ENCODE measurements around the gene NUDT22. TPM values are rescaled to one million over a fixed set of nuclear protein-coding genes. Genes with fewer than 3 reads are reported as not detected.

Gene NUDT22
- total and polyA plus RNA-seq, 2 experiments from 2014 or later = 33.9 to 67.0 TPM

Other genes starting within 250 kb of the NUDT22 start
- 94.7 and 122 TPM in 2 replicates for gene OTUB1, start 239.8 kb upstream of the NUDT22 start, total RNA-seq (2014; rRNA removed; shearing (Covaris generic))
- gene OTUB1, start 239.8 kb upstream of the NUDT22 start, polyA plus RNA-seq (2016; fragmentation: Nextera tagmentation; extraction: Ambion mirVana) = 193 and 207 TPM in 2 replicates
- 0.54 and 1.1 TPM in 2 replicates for gene FLRT1, start 190.3 kb upstream of the NUDT22 start, total RNA-seq (2014; rRNA removed; shearing (Covaris generic))
- 0.40 and 0.76 TPM in 2 replicates for gene FLRT1, start 190.3 kb upstream of the NUDT22 start, polyA plus RNA-seq (2016; fragmentation: Nextera tagmentation; extraction: Ambion mirVana)
- 22.2 and 33.0 TPM in 2 replicates for gene MACROD1, start 60.2 kb upstream of the NUDT22 start, total RNA-seq (2014; rRNA removed; shearing (Covaris generic))
- 51.3 and 51.6 TPM in 2 replicates for gene MACROD1, start 60.2 kb upstream of the NUDT22 start, polyA plus RNA-seq (2016; fragmentation: Nextera tagmentation; extraction: Ambion mirVana)
- gene STIP1, start 40.1 kb upstream of the NUDT22 start, total RNA-seq (2014; rRNA removed; shearing (Covaris generic)) = 346 and 351 TPM in 2 replicates
- 194 and 213 TPM in 2 replicates for gene STIP1, start 40.1 kb upstream of the NUDT22 start, polyA plus RNA-seq (2016; fragmentation: Nextera tagmentation; extraction: Ambion mirVana)
- gene FERMT3, start 19.6 kb upstream of the NUDT22 start, total RNA-seq (2014; rRNA removed; shearing (Covaris generic)) = 0.43 and 1.5 TPM in 2 replicates
- gene FERMT3, start 19.6 kb upstream of the NUDT22 start, polyA plus RNA-seq (2016; fragmentation: Nextera tagmentation; extraction: Ambion mirVana) = 1.1 and 1.6 TPM in 2 replicates
- 36.9 and 40.6 TPM in 2 replicates for gene TRPT1, start 88 bp upstream of the NUDT22 start, total RNA-seq (2014; rRNA removed; shearing (Covaris generic))
- gene TRPT1, start 88 bp upstream of the NUDT22 start, polyA plus RNA-seq (2016; fragmentation: Nextera tagmentation; extraction: Ambion mirVana) = 52.2 and 55.7 TPM in 2 replicates
- gene DNAJC4, start 4.3 kb downstream of the NUDT22 start, total RNA-seq (2014; rRNA removed; shearing (Covaris generic)) = 7.7 and 10.5 TPM in 2 replicates
- gene DNAJC4, start 4.3 kb downstream of the NUDT22 start, polyA plus RNA-seq (2016; fragmentation: Nextera tagmentation; extraction: Ambion mirVana) = 31.0 and 34.4 TPM in 2 replicates
- gene VEGFB, start 8.3 kb downstream of the NUDT22 start, total RNA-seq (2014; rRNA removed; shearing (Covaris generic)) = 24.2 and 25.8 TPM in 2 replicates
- 20.8 and 24.6 TPM in 2 replicates for gene VEGFB, start 8.3 kb downstream of the NUDT22 start, polyA plus RNA-seq (2016; fragmentation: Nextera tagmentation; extraction: Ambion mirVana)
- 31.4 and 35.0 TPM in 2 replicates for gene FKBP2, start 14.8 kb downstream of the NUDT22 start, total RNA-seq (2014; rRNA removed; shearing (Covaris generic))
- gene FKBP2, start 14.8 kb downstream of the NUDT22 start, polyA plus RNA-seq (2016; fragmentation: Nextera tagmentation; extraction: Ambion mirVana) = 201 and 221 TPM in 2 replicates
- gene PPP1R14B, start 20.7 kb downstream of the NUDT22 start, total RNA-seq (2014; rRNA removed; shearing (Covaris generic)) = 283 and 315 TPM in 2 replicates
- 250 and 418 TPM in 2 replicates for gene PPP1R14B, start 20.7 kb downstream of the NUDT22 start, polyA plus RNA-seq (2016; fragmentation: Nextera tagmentation; extraction: Ambion mirVana)
- 89.8 and 103 TPM in 2 replicates for gene PLCB3, start 25.3 kb downstream of the NUDT22 start, total RNA-seq (2014; rRNA removed; shearing (Covaris generic))
- gene PLCB3, start 25.3 kb downstream of the NUDT22 start, polyA plus RNA-seq (2016; fragmentation: Nextera tagmentation; extraction: Ambion mirVana) = 28.1 and 30.9 TPM in 2 replicates
- 45.8 and 46.4 TPM in 2 replicates for gene BAD, start 58.4 kb downstream of the NUDT22 start, total RNA-seq (2014; rRNA removed; shearing (Covaris generic))
- gene BAD, start 58.4 kb downstream of the NUDT22 start, polyA plus RNA-seq (2016; fragmentation: Nextera tagmentation; extraction: Ambion mirVana) = 45.5 and 46.3 TPM in 2 replicates
- 32.5 and 35.6 TPM in 2 replicates for gene GPR137, start 59.6 kb downstream of the NUDT22 start, total RNA-seq (2014; rRNA removed; shearing (Covaris generic))
- 16.3 and 17.7 TPM in 2 replicates for gene GPR137, start 59.6 kb downstream of the NUDT22 start, polyA plus RNA-seq (2016; fragmentation: Nextera tagmentation; extraction: Ambion mirVana)
- 1.0 TPM in 1 of 2 replicates, not detected in the other for gene KCNK4, start 65.0 kb downstream of the NUDT22 start, total RNA-seq (2014; rRNA removed; shearing (Covaris generic))
- gene KCNK4, start 65.0 kb downstream of the NUDT22 start, polyA plus RNA-seq (2016; fragmentation: Nextera tagmentation; extraction: Ambion mirVana) = not detected in 2 replicates
- not detected in 2 replicates for gene CATSPERZ, start 74.1 kb downstream of the NUDT22 start, total RNA-seq (2014; rRNA removed; shearing (Covaris generic))
- 0.99 and 1.8 TPM in 2 replicates for gene CATSPERZ, start 74.1 kb downstream of the NUDT22 start, polyA plus RNA-seq (2016; fragmentation: Nextera tagmentation; extraction: Ambion mirVana)
- gene ESRRA, start 79.2 kb downstream of the NUDT22 start, total RNA-seq (2014; rRNA removed; shearing (Covaris generic)) = 50.1 and 55.1 TPM in 2 replicates
- 13.7 and 15.7 TPM in 2 replicates for gene ESRRA, start 79.2 kb downstream of the NUDT22 start, polyA plus RNA-seq (2016; fragmentation: Nextera tagmentation; extraction: Ambion mirVana)
- gene TRMT112, start 91.3 kb downstream of the NUDT22 start, total RNA-seq (2014; rRNA removed; shearing (Covaris generic)) = 298 and 349 TPM in 2 replicates
- gene TRMT112, start 91.3 kb downstream of the NUDT22 start, polyA plus RNA-seq (2016; fragmentation: Nextera tagmentation; extraction: Ambion mirVana) = 927 and 1,003 TPM in 2 replicates
- gene PRDX5, start 91.8 kb downstream of the NUDT22 start, total RNA-seq (2014; rRNA removed; shearing (Covaris generic)) = 202 and 212 TPM in 2 replicates
- 300 and 312 TPM in 2 replicates for gene PRDX5, start 91.8 kb downstream of the NUDT22 start, polyA plus RNA-seq (2016; fragmentation: Nextera tagmentation; extraction: Ambion mirVana)
- 12.1 and 12.3 TPM in 2 replicates for gene CCDC88B, start 113.9 kb downstream of the NUDT22 start, total RNA-seq (2014; rRNA removed; shearing (Covaris generic))
- 5.9 and 6.8 TPM in 2 replicates for gene CCDC88B, start 113.9 kb downstream of the NUDT22 start, polyA plus RNA-seq (2016; fragmentation: Nextera tagmentation; extraction: Ambion mirVana)
- 18.6 and 19.9 TPM in 2 replicates for gene RPS6KA4, start 132.9 kb downstream of the NUDT22 start, total RNA-seq (2014; rRNA removed; shearing (Covaris generic))
- gene RPS6KA4, start 132.9 kb downstream of the NUDT22 start, polyA plus RNA-seq (2016; fragmentation: Nextera tagmentation; extraction: Ambion mirVana) = 3.5 and 4.1 TPM in 2 replicates

All from GM23338 (cell line).